Fibroblast of lung (primary cell): ENCODE data around the gene ARHGDIA. TPM values are rescaled to one million over a fixed set of nuclear protein-coding genes. Genes with fewer than 3 reads are reported as not detected.
"Not testable (repeated sequence)": the region's sequence is repeated elsewhere in the genome, so short reads cannot be mapped to it uniquely, and the experiment has no call there.

Experiments used
- DNase-seq, 2 donors: peaks; one replicate each; pipeline versions ENCODE4 v3.0.0 to v3.0.0-alpha.2; 2010; ENCODE audit warnings: low read depth in 2 of 2
- H2AFZ ChIP-seq: 2 replicates; pipeline ENCODE4 v1.5.1; 2012; ENCODE audit warnings: low read length, control low read depth, inconsistent platforms
- H3K27ac ChIP-seq: 2 replicates; pipeline ENCODE4 v1.5.1; 2011; ENCODE audit warnings: low read length, control low read depth; ENCODE audit not compliant: insufficient read depth
- H3K27me3 ChIP-seq: 2 replicates; pipeline ENCODE4 v1.5.1; 2011; ENCODE audit warnings: mild to moderate bottlenecking, low read length; ENCODE audit not compliant: control insufficient read depth, insufficient read depth
- H3K36me3 ChIP-seq: 2 replicates; pipeline ENCODE4 v1.5.1; 2011; ENCODE audit warnings: low read length; ENCODE audit not compliant: control insufficient read depth, insufficient read depth
- H3K4me1 ChIP-seq: 2 replicates; pipeline ENCODE4 v1.5.1; 2011; ENCODE audit warnings: low read length; ENCODE audit not compliant: control insufficient read depth, insufficient read depth; ENCODE audit errors: extremely low read depth
- H3K4me2 ChIP-seq: 2 replicates; pipeline ENCODE4 v1.5.1; 2011; ENCODE audit warnings: low read length, control low read depth; ENCODE audit not compliant: insufficient read depth; ENCODE audit errors: extremely low read depth
- H3K4me3 ChIP-seq, 4 experiments: fragments of 200-600 bp in 1 of 4; sonication (generic) in 1 of 4; replicated peaks in 1 of 4; 2 replicates each; pipeline ENCODE4 v1.5.1; 2011 to 2016; ENCODE audit warnings: low read length in 4 of 4, low read depth in 3 of 4, mild to moderate bottlenecking in 3 of 4, control low read depth in 2 of 4, inconsistent platforms in 1 of 4, mixed read lengths in 1 of 4; ENCODE audit not compliant: insufficient read depth in 1 of 4; ENCODE audit errors: control extremely low read depth in 1 of 4
- H3K79me2 ChIP-seq: 2 replicates; pipeline ENCODE4 v1.5.1; 2012; ENCODE audit warnings: mild to moderate bottlenecking, low read length, inconsistent platforms; ENCODE audit not compliant: control insufficient read depth, insufficient read depth
- H3K9ac ChIP-seq: 2 replicates; pipeline ENCODE4 v1.5.1; 2011; ENCODE audit warnings: mild to moderate bottlenecking, low read length, control low read depth; ENCODE audit not compliant: insufficient read depth
- H3K9me3 ChIP-seq: 2 replicates; pipeline ENCODE4 v1.5.1; 2012; ENCODE audit warnings: low read depth, low read length; ENCODE audit not compliant: control insufficient read depth, insufficient read depth
- H4K20me1 ChIP-seq: 2 replicates; pipeline ENCODE4 v1.5.1; 2011; ENCODE audit warnings: low read length; ENCODE audit not compliant: control insufficient read depth, insufficient read depth; ENCODE audit errors: extremely low read depth
- CTCF ChIP-seq, 2 donors: IDR thresholded peaks in 1 of 2; conservative IDR thresholded peaks in 1 of 2; 1 replicate in 1 of 2; 2 replicates in 1 of 2; pipeline ENCODE4 v1.5.1; 2011 to 2012; ENCODE audit warnings: low read length in 2 of 2, control low read depth in 1 of 2, inconsistent platforms in 1 of 2, low read depth in 1 of 2, mild to moderate bottlenecking in 1 of 2
- EZH2 ChIP-seq: IDR thresholded peaks from 2 replicates; pipeline ENCODE4 v1.5.1; 2012; ENCODE audit warnings: low read length, control low read depth, mild to moderate bottlenecking; ENCODE audit errors: missing control alignments
- polyA minus RNA-seq: library from RNA; depleted of rRNA, polyadenylated mRNA; stranded (reverse); fragments of >200 nt; gene quantifications from 2 replicates; pipeline ENCODE4 v1.2.3, GENCODE V29; 2011; ENCODE audit warnings: low replicate concordance
- polyA plus RNA-seq, 2 donors: library from polyadenylated mRNA; depleted of rRNA in 1 of 2; stranded (reverse) in 1 of 2; unstranded in 1 of 2; fragments of >200 nt; gene quantifications; 2 replicates each; pipeline ENCODE4 v1.2.1, GENCODE V29; 2011 to 2012; ENCODE audit warnings: missing spikeins in 1 of 2
- total RNA-seq: library from RNA; depleted of rRNA; stranded (reverse); fragments of >200 nt; gene quantifications from 2 replicates; pipeline ENCODE4 v1.2.1, GENCODE V29; 2014

Gene ARHGDIA
- total RNA-seq (61.6 and 95.0 TPM in 2 replicates), polyA plus RNA-seq (164 and 254 TPM in 2 replicates), polyA minus RNA-seq (99.0 and 121 TPM in 2 replicates)
- 723 and 976 TPM in 2 replicates for polyA plus RNA-seq (2012)

DNA sequence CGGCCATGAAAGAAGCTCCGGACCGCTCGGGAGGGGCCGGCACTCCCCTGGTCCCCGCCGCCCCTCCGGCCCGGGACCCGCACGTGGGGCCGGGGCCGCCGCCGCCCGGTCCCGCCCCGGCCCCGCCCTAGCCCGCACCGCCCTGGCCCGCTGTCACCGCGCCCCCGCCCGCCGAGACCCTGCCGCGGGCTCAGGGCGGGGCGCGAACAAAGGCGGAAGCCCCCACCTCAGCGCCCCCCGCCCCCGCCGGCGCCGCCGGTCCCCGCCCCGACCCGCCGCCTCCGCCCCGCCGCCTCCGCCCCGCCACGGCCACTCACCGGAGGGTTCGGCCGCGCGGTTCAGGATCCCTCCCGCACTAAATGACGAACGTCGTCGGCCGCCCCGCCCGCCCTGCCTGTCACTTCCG is at the start of gene ARHGDIA:
Gene ARHGDIA, minus strand, starts transcription at position 357 of the 406 bp plus-strand sequence. CDS start 1,407 bp downstream, outside the sequence.
- peak within 1 kb of the TSS; percentile 99 for H3K27ac ChIP-seq
- H3K27me3 ChIP-seq: no peaks in the 10 kb centered on the region
- peak within 1 kb of the TSS; percentile 69 for H2AFZ ChIP-seq
- H3K4me2 ChIP-seq: peak within 1 kb of the TSS; percentile 97
- peaks cover 14% of the 10 kb centered on the region for H3K36me3 ChIP-seq
- DNase-seq: no peak
- H4K20me1 ChIP-seq: no peaks in the 10 kb centered on the region
- peaks cover 26% of the 10 kb centered on the region for H3K79me2 ChIP-seq
- TF ChIP-seq EZH2: no peak
- no peak for TF ChIP-seq CTCF (conservative IDR thresholded peaks at IDR 0.05 in 1 of 2, IDR thresholded peaks at IDR 0.05 in 1 of 2; ENCODE audit: low read depth in 1 of 2, low read length in 2 of 2)
- peak within 1 kb of the TSS; percentile 61 to 89 (median 87) for H3K4me3 ChIP-seq
- no peaks in the 10 kb centered on the region for H3K9me3 ChIP-seq
- peaks cover 18% of the 10 kb centered on the region for H3K4me1 ChIP-seq
- H3K9ac ChIP-seq: peak within 1 kb of the TSS; percentile 97

- no peaks in the 10 kb centered on the region for H3K9me3 ChIP-seq
- DNase-seq: no peak
- H3K27me3 ChIP-seq: no peaks in the 10 kb centered on the region
- no peak overlapping the region for H3K27ac ChIP-seq
- H3K4me2 ChIP-seq: no peak overlapping the region
- H3K36me3 ChIP-seq: peaks cover 39% of the 10 kb centered on the region
- peaks cover 22% of the 10 kb centered on the region for H3K4me1 ChIP-seq
- H4K20me1 ChIP-seq: no peaks in the 10 kb centered on the region
- peaks cover 65% of the 10 kb centered on the region for H3K79me2 ChIP-seq
- TF ChIP-seq CTCF (conservative IDR thresholded peaks at IDR 0.05 in 1 of 2, IDR thresholded peaks at IDR 0.05 in 1 of 2; ENCODE audit: low read depth in 1 of 2, low read length in 2 of 2) (no peak), EZH2 (no peak)
- H3K9ac ChIP-seq: no peak overlapping the region
- no peak overlapping the region for H3K4me3 ChIP-seq
- no peak overlapping the region for H2AFZ ChIP-seq
Observed at GRCh38 chr17:81918832-81919545, 47.9 kb upstream of the ARHGDIA start.

DNA sequence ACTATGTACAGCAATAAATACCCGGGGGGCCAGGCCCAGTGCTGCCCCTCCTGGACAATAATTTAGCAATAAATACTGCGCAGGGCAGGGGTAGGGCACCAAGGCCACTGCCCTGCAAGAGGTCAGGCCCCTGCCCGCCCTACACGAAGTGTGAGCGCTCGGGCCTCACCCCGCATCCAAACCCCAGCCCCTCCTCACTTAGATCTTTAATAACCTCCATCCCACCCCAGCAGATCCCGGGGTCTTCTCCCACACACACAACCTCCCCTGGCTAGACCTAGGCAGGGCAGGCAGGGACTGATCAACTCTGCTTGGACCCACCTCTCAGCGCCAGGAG is 47.2 kb upstream of the ARHGDIA start:
- not testable (repeated sequence) for H3K27me3 ChIP-seq, H3K9ac ChIP-seq, H3K4me2 ChIP-seq, H2AFZ ChIP-seq, H3K9me3 ChIP-seq, H4K20me1 ChIP-seq, DNase-seq, H3K27ac ChIP-seq
- Histone ChIP-seq H3K79me2 (peaks cover 59% of the 10 kb centered on the region), H3K4me1 (peaks cover 17% of the 10 kb centered on the region), H3K36me3 (peaks cover 45% of the 10 kb centered on the region), H3K4me3 (peak overlapping the region in 1 of 4 experiments; percentile 70)
